GM18868 (cell line): ENCODE results near the gene SLC15A1.

Source experiments
- ATAC-seq: cut with Tn5 transposase; IDR thresholded peaks from one replicate; pipeline ENCODE4 v1.9.1; 2021; ENCODE audit warnings: mild to moderate bottlenecking, moderate library complexity; ENCODE audit not compliant: unreplicated experiment

SLC15A1 gene

DNA sequence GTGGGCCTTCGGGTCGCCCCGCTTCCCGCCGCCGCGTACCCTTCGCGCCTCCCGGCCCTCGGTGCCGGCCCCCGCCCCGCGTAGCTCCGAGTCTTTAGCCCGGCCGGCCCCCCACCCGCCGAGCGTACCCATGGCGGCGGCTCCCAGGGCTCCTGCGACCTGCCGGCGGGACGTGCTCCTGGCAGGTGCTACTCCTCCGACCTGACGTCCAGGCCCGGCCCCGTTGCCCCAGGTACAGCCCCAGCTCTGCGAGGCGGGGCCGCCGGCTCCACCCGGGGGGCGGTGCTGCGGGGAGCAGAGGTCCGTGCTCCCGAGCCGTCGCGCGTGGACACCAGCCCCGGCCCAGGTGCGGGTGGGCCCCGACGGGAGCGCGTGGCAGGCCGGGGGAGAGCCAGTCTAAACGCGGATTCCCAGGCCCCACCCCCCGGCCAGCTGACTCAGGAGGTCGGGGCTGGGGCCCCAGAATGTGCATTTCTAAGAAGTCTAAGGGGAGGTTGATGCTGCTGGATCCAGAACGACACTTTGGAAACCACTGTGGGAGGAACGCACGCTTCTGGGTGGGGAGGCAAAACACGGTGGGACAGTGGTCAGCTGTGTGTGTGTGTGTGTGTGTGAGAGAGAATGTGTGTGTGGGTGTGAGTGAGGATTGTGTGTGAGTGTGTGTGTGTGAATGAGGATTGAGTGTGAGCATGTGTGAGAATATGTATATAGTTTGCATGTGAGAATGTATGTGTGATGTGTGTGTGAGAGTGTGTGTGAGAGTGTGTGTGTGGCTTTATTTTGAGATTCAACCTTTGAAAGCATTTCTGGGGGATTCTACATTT is at the start of gene SLC15A1:
Gene SLC15A1, minus strand, starts transcription at position 206 of the 824 bp plus-strand sequence. Its CDS starts 74 bp downstream, at position 132.
- ATAC-seq, result no peak

GRCh38 chr13:98801626-98802418 is 49.4 kb upstream of the SLC15A1 start:
- ATAC-seq, result no peak

GRCh38 chr13:98800078-98800477 is 47.6 kb upstream of the SLC15A1 start:
- ATAC-seq, result no peak

- no peak for ATAC-seq
These were observed 46.6 kb upstream of the SLC15A1 start for GRCh38 chr13:98798849-98799645.

DNA sequence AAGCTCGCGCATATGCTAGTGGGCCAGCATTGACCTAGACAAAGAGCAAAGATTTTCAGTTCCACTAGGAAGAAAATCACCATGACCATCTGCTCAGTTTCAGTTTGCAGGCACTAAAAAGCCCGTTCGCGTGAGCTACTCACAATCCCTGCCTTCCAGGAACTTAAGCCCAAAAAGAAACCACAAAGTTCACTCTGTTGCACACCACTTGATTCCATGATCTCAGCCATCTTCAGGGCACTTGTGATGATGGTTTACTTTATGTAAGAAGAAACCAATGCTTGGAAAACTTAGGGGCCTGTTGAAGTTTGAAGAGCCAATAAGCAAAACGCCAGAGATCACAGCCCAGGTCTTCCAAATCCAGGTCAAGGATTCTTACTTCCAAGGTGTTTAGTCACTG is 45.0 kb upstream of the SLC15A1 start:
- ATAC-seq, result no peak

GRCh38 chr13:98796798-98797197 is 44.3 kb upstream of the SLC15A1 start:
- no peak for ATAC-seq

GRCh38 chr13:98796191-98796590 is 43.7 kb upstream of the SLC15A1 start:
- no peak for ATAC-seq

- no peak for ATAC-seq
These were observed 42.7 kb upstream of the SLC15A1 start for GRCh38 chr13:98795220-98795619.

DNA sequence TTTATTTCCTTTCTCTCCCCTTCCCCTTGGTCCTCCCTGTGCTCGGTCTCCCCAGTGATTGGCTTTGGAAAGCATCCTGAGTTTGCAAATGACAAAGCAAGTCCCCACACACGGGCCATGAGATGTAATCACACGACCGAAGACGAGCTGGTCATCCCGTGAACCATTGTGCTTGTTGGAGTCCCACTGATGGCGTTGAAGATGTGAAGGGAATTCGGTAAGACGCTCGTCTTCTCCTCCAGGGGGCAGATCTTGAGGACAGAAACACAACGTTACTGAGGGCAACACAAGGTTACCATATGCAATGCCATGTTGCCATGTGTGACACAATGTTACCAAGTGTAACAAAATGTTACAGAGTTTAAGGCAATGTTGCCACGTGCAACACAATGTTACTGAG is 42.0 kb upstream of the SLC15A1 start:
- ATAC-seq, result no peak

GRCh38 chr13:98792785-98793495 is 40.5 kb upstream of the SLC15A1 start:
- no peak for ATAC-seq

DNA sequence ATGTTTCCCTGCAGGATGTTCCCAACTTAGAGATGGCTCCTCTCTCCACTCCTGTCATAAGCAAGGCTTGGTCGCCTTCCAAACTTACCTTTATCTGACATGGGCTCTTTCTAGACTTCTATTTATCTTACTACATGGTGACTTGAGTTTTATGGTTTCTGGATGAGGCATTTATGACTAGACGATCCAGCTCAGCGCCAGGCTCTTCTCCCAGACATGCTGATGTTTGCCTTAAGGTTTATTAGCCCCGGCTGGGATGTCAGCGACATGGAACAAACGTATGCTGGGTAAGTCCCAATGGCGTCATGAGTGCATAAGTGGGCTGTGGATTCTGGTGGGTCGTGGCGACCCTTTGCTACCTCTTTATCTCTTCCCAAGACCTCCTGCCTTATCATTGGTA is 39.8 kb upstream of the SLC15A1 start:
- ATAC-seq, result no peak

DNA sequence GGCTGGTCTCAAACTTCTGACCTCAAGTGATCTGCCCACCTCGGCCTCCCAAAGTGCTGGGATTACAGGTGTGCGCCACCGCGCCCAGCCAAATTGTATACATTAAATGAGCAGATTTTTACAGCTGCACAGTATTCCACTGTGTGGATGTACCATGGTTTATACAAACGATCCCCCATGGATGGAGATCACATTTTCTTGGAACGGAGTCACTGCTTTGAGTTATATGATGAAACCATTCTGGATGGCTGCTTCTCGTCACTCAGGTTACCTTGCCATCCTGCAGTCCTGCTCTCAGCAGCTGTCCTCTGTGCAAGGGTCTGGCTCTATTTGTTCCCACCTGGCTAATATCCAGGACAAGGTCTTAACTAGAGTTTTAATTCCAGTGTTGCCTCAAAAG is 39.1 kb upstream of the SLC15A1 start:
- no peak for ATAC-seq

DNA sequence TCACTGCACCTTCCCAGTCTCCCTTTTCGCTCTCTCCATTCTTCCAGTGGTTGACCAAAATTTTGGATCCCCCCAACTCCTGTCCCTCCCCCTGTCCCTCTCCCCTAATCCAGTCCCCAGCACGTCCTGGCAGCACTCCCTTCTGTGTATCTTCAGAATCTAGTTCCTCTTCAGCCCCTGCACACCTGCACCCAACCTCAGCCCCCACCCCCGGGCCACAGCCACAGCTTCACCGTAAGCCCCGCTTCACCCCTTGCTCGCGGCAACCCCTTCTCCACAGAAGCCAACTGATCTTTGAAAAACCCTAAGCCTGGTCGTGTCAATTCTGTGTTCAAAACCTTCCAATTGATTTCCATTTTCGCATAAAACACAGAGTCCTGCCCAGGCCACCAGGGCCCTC is 35.5 kb upstream of the SLC15A1 start:
- no peak for ATAC-seq

- no peak for ATAC-seq
These were observed 34.7 kb upstream of the SLC15A1 start for GRCh38 chr13:98787173-98787572.

DNA sequence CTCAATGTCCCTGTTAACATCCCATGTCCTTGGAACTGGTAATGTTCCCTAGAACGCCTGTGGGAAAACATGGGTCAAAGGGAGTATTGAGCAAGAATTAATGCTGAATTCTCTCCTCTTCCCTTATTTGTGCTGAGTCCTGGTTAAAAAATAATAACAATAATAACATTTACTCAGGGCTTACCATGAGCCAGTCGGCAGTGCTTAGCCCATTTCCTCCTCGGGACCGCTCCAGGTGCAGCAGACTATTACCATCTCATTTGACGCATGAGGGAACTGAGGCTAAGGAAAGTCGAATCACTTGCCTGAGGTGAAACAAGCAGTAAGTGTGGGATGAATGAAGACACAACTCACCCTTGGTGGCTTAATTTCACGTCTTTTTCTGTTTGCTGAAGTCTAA is 33.6 kb upstream of the SLC15A1 start:
- no peak for ATAC-seq

- no peak for ATAC-seq
These were observed 32.9 kb upstream of the SLC15A1 start for GRCh38 chr13:98785405-98785804.

- no peak for ATAC-seq
These were observed 32.2 kb upstream of the SLC15A1 start for GRCh38 chr13:98784666-98785065.

DNA sequence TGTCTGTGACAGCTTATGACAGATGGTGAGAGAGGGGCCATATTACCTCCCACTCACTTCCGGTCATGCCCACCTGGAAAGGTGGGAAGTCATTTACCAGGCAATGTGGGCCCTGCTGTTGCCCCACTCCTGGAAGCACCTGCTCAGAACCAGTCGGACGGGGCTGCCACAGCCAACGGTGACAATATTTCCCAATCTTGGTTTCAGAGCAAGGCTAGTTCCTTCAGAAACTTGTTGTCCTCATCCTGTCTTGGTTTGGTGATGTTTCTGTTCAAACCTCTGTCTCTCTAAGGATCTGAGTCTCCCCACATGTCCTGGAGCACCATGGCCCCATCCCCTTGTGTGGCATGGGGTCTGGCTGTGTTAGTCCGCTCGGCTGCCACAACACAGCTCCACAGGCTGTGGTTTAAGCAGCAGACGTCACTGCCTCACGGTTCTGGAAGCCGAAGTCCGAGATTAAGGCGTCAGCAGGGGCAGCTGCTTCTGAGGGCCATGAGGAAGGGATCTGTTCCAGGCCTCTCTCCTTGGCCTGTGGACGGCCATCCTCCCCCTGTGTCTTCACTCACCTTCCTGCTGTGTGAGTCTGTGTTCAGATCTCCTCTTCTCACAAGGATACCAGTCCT is 31.5 kb upstream of the SLC15A1 start:
- no peak for ATAC-seq

DNA sequence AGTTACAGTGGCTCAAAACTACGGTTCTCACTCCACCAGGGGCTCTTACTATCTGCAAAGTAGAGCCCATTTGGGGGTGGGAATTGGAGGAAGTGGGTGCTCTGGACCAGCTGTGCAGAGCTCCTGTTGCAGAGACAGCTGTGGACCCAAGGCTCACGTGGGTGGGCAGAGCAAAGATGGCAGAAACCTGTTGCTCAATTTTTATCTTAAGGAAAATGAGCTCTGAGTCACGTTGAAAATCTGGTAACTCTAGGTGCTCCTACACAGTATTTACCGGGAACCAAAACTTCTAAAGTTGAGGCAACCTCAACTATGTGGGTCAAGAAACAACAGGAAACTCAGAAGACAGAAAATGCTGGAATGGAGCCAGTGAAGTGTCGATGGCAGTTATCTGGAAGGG is 30.2 kb upstream of the SLC15A1 start:
- no peak for ATAC-seq

- ATAC-seq, result no peak
These were observed 29.4 kb upstream of the SLC15A1 start for GRCh38 chr13:98781905-98782304.
